HUES64 (cell line): ENCODE results near the gene FOXL1.

Experiments
- H3K27ac ChIP-seq: 2 replicates; pipeline ENCODE4 v1.7.0; 2013; ENCODE audit warnings: low read depth, low read length, inconsistent platforms
- H3K27me3 ChIP-seq: 2 replicates; pipeline ENCODE4 v1.6.1; 2013; ENCODE audit warnings: mild to moderate bottlenecking, low read length; ENCODE audit not compliant: insufficient read depth
- H3K36me3 ChIP-seq: 2 replicates; pipeline ENCODE4 v1.6.1; 2013; ENCODE audit warnings: mild to moderate bottlenecking, low read length; ENCODE audit not compliant: insufficient read depth
- H3K4me1 ChIP-seq: 2 replicates; pipeline ENCODE4 v1.6.1; 2013; ENCODE audit warnings: mild to moderate bottlenecking, low read length, moderate library complexity; ENCODE audit not compliant: insufficient read depth
- H3K4me3 ChIP-seq: 2 replicates; pipeline ENCODE4 v1.5.1; 2013; ENCODE audit warnings: mild to moderate bottlenecking, low read length, moderate library complexity
- H3K9ac ChIP-seq: 2 replicates; pipeline ENCODE4 v1.6.1; 2013; ENCODE audit warnings: mild to moderate bottlenecking, low read depth, low read length
- H3K9me3 ChIP-seq: 2 replicates; pipeline ENCODE4 v1.6.1; 2013; ENCODE audit warnings: low read depth, low read length; ENCODE audit not compliant: insufficient read depth
- WGBS: fragments of 150-250, 120-280 bp; methylation state at CpG from one replicate; pipeline ENCODE4 v1.1.7; 2013; ENCODE audit warnings: missing lambda C conversion rate; 5-methylcytosine and 5-hydroxymethylcytosine counted together

FOXL1 gene

GRCh38 chr16:86570558-86571529, 7.5 kb upstream of the FOXL1 start:
- H3K4me1 ChIP-seq = peaks cover 38% of the 10 kb centered on the region
- no peak overlapping the region for H3K27ac ChIP-seq
- whole genome bisulfite sequencing = 21% methylated on average over 27 of the region's 28 CpGs
- H3K27me3 ChIP-seq = peaks cover 96% of the 10 kb centered on the region
- no peaks in the 10 kb centered on the region for H3K9me3 ChIP-seq
- no peak overlapping the region for H3K9ac ChIP-seq
- peak overlapping the region; percentile 20; the same call in 1 of the 2 replicates for H3K4me3 ChIP-seq
- H3K36me3 ChIP-seq = no peaks in the 10 kb centered on the region

- H3K27me3 ChIP-seq = peaks cover 96% of the 10 kb centered on the region
- WGBS = 52% methylated on average over 10 of the region's 10 CpGs
- peaks cover 32% of the 10 kb centered on the region for H3K4me1 ChIP-seq
- H3K36me3 ChIP-seq = no peaks in the 10 kb centered on the region
- H3K9ac ChIP-seq = no peak overlapping the region
- H3K4me3 ChIP-seq = no peak overlapping the region
- no peaks in the 10 kb centered on the region for H3K9me3 ChIP-seq
- no peak overlapping the region for H3K27ac ChIP-seq
These were observed 6.8 kb upstream of the FOXL1 start for GRCh38 chr16:86571530-86571915.

GRCh38 chr16:86572041-86572521, 6.3 kb upstream of the FOXL1 start:
- H3K36me3 ChIP-seq = no peaks in the 10 kb centered on the region
- no peaks in the 10 kb centered on the region for H3K9me3 ChIP-seq
- H3K4me3 ChIP-seq = no peak overlapping the region
- peaks cover 100% of the 10 kb centered on the region for H3K27me3 ChIP-seq
- no peak overlapping the region for H3K9ac ChIP-seq
- 84% methylated on average over 12 of the region's 12 CpGs for WGBS
- H3K27ac ChIP-seq = no peak overlapping the region
- H3K4me1 ChIP-seq = peaks cover 37% of the 10 kb centered on the region

- no peaks in the 10 kb centered on the region for H3K36me3 ChIP-seq
- H3K4me3 ChIP-seq = no peak overlapping the region
- peaks cover 42% of the 10 kb centered on the region for H3K4me1 ChIP-seq
- H3K27ac ChIP-seq = no peak overlapping the region
- H3K9me3 ChIP-seq = no peaks in the 10 kb centered on the region
- H3K27me3 ChIP-seq = peaks cover 100% of the 10 kb centered on the region
- H3K9ac ChIP-seq = no peak overlapping the region
- WGBS = 91% methylated on average over 7 of the region's 8 CpGs
These were observed 5.7 kb upstream of the FOXL1 start for GRCh38 chr16:86572606-86573005.

- no peak overlapping the region for H3K27ac ChIP-seq
- H3K4me1 ChIP-seq = peaks cover 48% of the 10 kb centered on the region
- H3K27me3 ChIP-seq = peaks cover 100% of the 10 kb centered on the region
- H3K9me3 ChIP-seq = no peaks in the 10 kb centered on the region
- no peak overlapping the region for H3K4me3 ChIP-seq
- WGBS = 23% methylated on average over 8 of the region's 8 CpGs
- H3K9ac ChIP-seq = no peak overlapping the region
- H3K36me3 ChIP-seq = no peaks in the 10 kb centered on the region
These were observed 5.1 kb upstream of the FOXL1 start for GRCh38 chr16:86573215-86573614.

- H3K9ac ChIP-seq = no peak overlapping the region
- H3K9me3 ChIP-seq = no peaks in the 10 kb centered on the region
- H3K27me3 ChIP-seq = peaks cover 100% of the 10 kb centered on the region
- H3K27ac ChIP-seq = no peak overlapping the region
- H3K4me3 ChIP-seq = no peak overlapping the region
- H3K36me3 ChIP-seq = no peaks in the 10 kb centered on the region
- 82% methylated on average over 13 of the region's 13 CpGs for WGBS
- peaks cover 51% of the 10 kb centered on the region for H3K4me1 ChIP-seq
These were observed 4.5 kb upstream of the FOXL1 start for GRCh38 chr16:86573646-86574508.

- Histone ChIP-seq H3K27me3 (peaks cover 100% of the 10 kb centered on the region), H3K9me3 (no peaks in the 10 kb centered on the region), H3K9ac (no peak overlapping the region), H3K4me3 (no peak overlapping the region), H3K27ac (no peak overlapping the region), H3K36me3 (no peaks in the 10 kb centered on the region), H3K4me1 (peaks cover 51% of the 10 kb centered on the region)
- 84% methylated on average over 4 of the region's 4 CpGs for WGBS
These were observed 3.7 kb upstream of the FOXL1 start for GRCh38 chr16:86574646-86575045.

- H3K9me3 ChIP-seq = no peaks in the 10 kb centered on the region
- no peak overlapping the region for H3K9ac ChIP-seq
- H3K36me3 ChIP-seq = no peaks in the 10 kb centered on the region
- WGBS = 67% methylated on average over 17 of the region's 17 CpGs
- H3K4me3 ChIP-seq = peak overlapping the region; percentile 63; the same call in 1 of the 2 replicates
- no peak overlapping the region for H3K27ac ChIP-seq
- H3K4me1 ChIP-seq = peaks cover 47% of the 10 kb centered on the region
- peaks cover 100% of the 10 kb centered on the region for H3K27me3 ChIP-seq
These were observed 3.2 kb upstream of the FOXL1 start for GRCh38 chr16:86575095-86575685.

- peak overlapping the region; percentile 63 for H3K4me3 ChIP-seq
- no peak overlapping the region for H3K9ac ChIP-seq
- no peaks in the 10 kb centered on the region for H3K9me3 ChIP-seq
- WGBS = under 1% methylated on average over 53 of the region's 54 CpGs
- H3K27me3 ChIP-seq = peaks cover 100% of the 10 kb centered on the region
- H3K27ac ChIP-seq = no peak overlapping the region; the same call in 1 of the 2 replicates
- peaks cover 40% of the 10 kb centered on the region for H3K4me1 ChIP-seq
- no peaks in the 10 kb centered on the region for H3K36me3 ChIP-seq
These were observed 2.4 kb upstream of the FOXL1 start for GRCh38 chr16:86575754-86576557.

GRCh38 chr16:86576591-86577313, 1.6 kb upstream of the FOXL1 start:
- Histone ChIP-seq H3K4me3 (peak overlapping the region; percentile 63), H3K9ac (no peak overlapping the region), H3K4me1 (peaks cover 36% of the 10 kb centered on the region), H3K9me3 (no peaks in the 10 kb centered on the region), H3K27ac (no peak overlapping the region), H3K27me3 (peaks cover 100% of the 10 kb centered on the region), H3K36me3 (no peaks in the 10 kb centered on the region)
- 1% methylated on average over 33 of the region's 33 CpGs for WGBS
